Measurements from ENCODE around the gene GNAQ.

DNA sequence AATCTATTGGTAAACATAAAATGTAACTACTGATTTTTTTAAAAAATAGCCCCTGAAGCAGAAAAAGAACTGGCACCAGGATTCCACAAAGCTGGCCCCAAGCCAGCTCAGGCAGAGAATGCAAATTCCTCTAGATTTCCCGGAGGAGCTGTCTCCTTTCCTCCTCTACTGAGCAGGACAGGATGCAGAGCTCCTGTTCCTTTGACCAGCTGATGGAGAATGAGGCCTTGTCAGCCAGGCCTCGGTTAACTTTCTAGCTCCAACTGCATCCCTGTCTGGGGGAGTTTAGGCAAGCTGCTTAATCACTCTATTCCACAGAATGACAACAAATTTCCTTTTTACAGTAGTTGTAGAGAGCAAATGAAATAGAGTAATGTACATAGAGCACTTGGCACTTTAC is 155.5 kb downstream of the GNAQ start:
- TF ChIP-seq, protein P1, sequence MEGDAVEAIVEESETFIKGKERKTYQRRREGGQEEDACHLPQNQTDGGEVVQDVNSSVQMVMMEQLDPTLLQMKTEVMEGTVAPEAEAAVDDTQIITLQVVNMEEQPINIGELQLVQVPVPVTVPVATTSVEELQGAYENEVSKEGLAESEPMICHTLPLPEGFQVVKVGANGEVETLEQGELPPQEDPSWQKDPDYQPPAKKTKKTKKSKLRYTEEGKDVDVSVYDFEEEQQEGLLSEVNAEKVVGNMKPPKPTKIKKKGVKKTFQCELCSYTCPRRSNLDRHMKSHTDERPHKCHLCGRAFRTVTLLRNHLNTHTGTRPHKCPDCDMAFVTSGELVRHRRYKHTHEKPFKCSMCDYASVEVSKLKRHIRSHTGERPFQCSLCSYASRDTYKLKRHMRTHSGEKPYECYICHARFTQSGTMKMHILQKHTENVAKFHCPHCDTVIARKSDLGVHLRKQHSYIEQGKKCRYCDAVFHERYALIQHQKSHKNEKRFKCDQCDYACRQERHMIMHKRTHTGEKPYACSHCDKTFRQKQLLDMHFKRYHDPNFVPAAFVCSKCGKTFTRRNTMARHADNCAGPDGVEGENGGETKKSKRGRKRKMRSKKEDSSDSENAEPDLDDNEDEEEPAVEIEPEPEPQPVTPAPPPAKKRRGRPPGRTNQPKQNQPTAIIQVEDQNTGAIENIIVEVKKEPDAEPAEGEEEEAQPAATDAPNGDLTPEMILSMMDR (IDR thresholded peaks at IDR 0.05), result no peak
- no peak for TF ChIP-seq POLR2AphosphoS5 (IDR thresholded peaks at IDR 0.05)

All from upper lobe of left lung (tissue), 4 donors.